K562 (cell line): ENCODE data around the gene ECE2. TPM values are rescaled to one million over a fixed set of nuclear protein-coding genes. Genes with fewer than 3 reads are reported as not detected.
A peak's percentile ranks its signal among the peaks of the same experiment; 100 is the strongest.

Experiments used
- ATAC-seq: fragments of 200-7000 bp; cut with Tn5 transposase; 3 replicates; pipeline ENCODE4 v1.9.1; 2020; ENCODE audit warnings: moderate library complexity
- BruUV-seq: library from RNA; stranded (reverse); fragments of 400-500 nt; replicated peaks from 2 replicates; lab custom pipeline; 2021; lab: Mats Ljungman, UMichigan
- CTCF ChIA-PET: fragments of 300-600 bp; formaldehyde crosslinking; extraction: SDS; loops from one replicate; lab custom pipeline; 2021; ENCODE audit warnings: low intra/inter-chr PET ratio; lab: Yijun Ruan, JAX
- POLR2A ChIA-PET: fragments of 300-600, 350-650 bp; sonication (Branson Sonifier 250); formaldehyde crosslinking; extraction: SDS; loops from one replicate; lab custom pipeline; 2021; ENCODE audit warnings: antibody characterized with exemption, inconsistent platforms; lab: Yijun Ruan, JAX
- DNase-seq, 4 experiments: peaks; one replicate each; pipeline versions ENCODE4 v3.0.0 to v3.0.0-alpha.2; 2011 to 2018; ENCODE audit warnings: low spot score in 3 of 4, mixed read lengths in 3 of 4; ENCODE audit errors: extremely low read depth in 1 of 4
- FAIRE-seq: peaks from 2 replicates; lab custom pipeline; 2011; peaks lifted over from hg19 to GRCh38; lab: Jason Lieb, UNC
- H2AFZ ChIP-seq: 2 replicates; pipeline ENCODE4 v1.6.0; 2011; ENCODE audit warnings: low read depth, low read length, control low read depth, inconsistent platforms
- H3K27ac ChIP-seq: fragments of 200-600 bp; 3 replicates; pipeline ENCODE4 v1.8.0; 2011; ENCODE audit warnings: low read depth, mild to moderate bottlenecking, control low read depth, inconsistent platforms, low read length, moderate library complexity, mixed read lengths; ENCODE audit errors: extremely low read depth
- H3K27me3 ChIP-seq, 2 experiments: fragments of 300-600 bp in 1 of 2; 2 replicates in 1 of 2; 3 replicates in 1 of 2; pipeline versions ENCODE4 v1.6.0 to v1.8.0; 2011; ENCODE audit warnings: inconsistent platforms in 2 of 2, low read length in 2 of 2, mild to moderate bottlenecking in 1 of 2, mixed read lengths in 1 of 2, moderate library complexity in 1 of 2; ENCODE audit not compliant: control insufficient read depth in 2 of 2, insufficient read depth in 2 of 2
- H3K36me3 ChIP-seq: fragments of 300-600 bp; 3 replicates; pipeline ENCODE4 v1.8.0; 2011; ENCODE audit warnings: mild to moderate bottlenecking, low read length, inconsistent platforms; ENCODE audit not compliant: control insufficient read depth, insufficient read depth
- H3K4me1 ChIP-seq, 2 experiments: fragments of 200-600 bp in 1 of 2; replicated peaks in 1 of 2; 2 replicates in 1 of 2; 3 replicates in 1 of 2; pipeline versions ENCODE4 v1.5.1 to v1.8.0; 2011; ENCODE audit warnings: inconsistent platforms in 2 of 2, low read length in 2 of 2, mild to moderate bottlenecking in 1 of 2, mixed read lengths in 1 of 2, moderate library complexity in 1 of 2; ENCODE audit not compliant: control insufficient read depth in 2 of 2, insufficient read depth in 2 of 2
- H3K4me2 ChIP-seq: 2 replicates; pipeline ENCODE4 v1.6.1; 2011; ENCODE audit warnings: low read length, control low read depth, inconsistent platforms, mixed read lengths; ENCODE audit not compliant: insufficient read depth
- H3K4me3 ChIP-seq: fragments of 200-600 bp; sonication (generic), shearing (Covaris generic); 2 replicates; pipeline ENCODE4 v1.5.1; 2016; ENCODE audit warnings: control low read depth, inconsistent platforms
- H3K79me2 ChIP-seq: fragments of 200-600 bp; 3 replicates; pipeline ENCODE4 v1.8.0; 2011; ENCODE audit warnings: low read length, inconsistent platforms; ENCODE audit not compliant: control insufficient read depth, insufficient read depth
- H3K9ac ChIP-seq, 2 experiments: 2 replicates each; pipeline versions ENCODE4 v1.6.0 to v1.6.1; 2011; ENCODE audit warnings: low read depth in 2 of 2, low read length in 2 of 2, control low read depth in 1 of 2, inconsistent platforms in 1 of 2, mild to moderate bottlenecking in 1 of 2, mixed read lengths in 1 of 2; ENCODE audit not compliant: insufficient read depth in 1 of 2
- H3K9me1 ChIP-seq: one replicate; pipeline ENCODE4 v1.6.0; 2011; ENCODE audit warnings: inconsistent platforms, mild to moderate bottlenecking, low read length, moderate library complexity; ENCODE audit not compliant: control insufficient read depth, insufficient read depth
- H3K9me3 ChIP-seq: replicated peaks from 2 replicates; pipeline ENCODE4 v1.5.1; 2011; ENCODE audit warnings: low read depth, low read length, inconsistent platforms; ENCODE audit not compliant: control insufficient read depth, insufficient read depth
- H4K20me1 ChIP-seq: replicated peaks from 2 replicates; pipeline ENCODE4 v1.6.1; 2011; ENCODE audit warnings: low read length, inconsistent platforms, mixed read lengths; ENCODE audit not compliant: control insufficient read depth, insufficient read depth
- ATF2 ChIP-seq: sonication (generic); formaldehyde crosslinking; IDR thresholded peaks from 2 replicates; pipeline ENCODE4 v1.8.1; 2022; ENCODE audit warnings: missing genetic modification reagents
- GTF2E2 ChIP-seq: fragments of 200-800 bp; sonication (Bioruptor generic); IDR thresholded peaks from 2 replicates; pipeline ENCODE4 v1.6.1; 2016; ENCODE audit warnings: missing genetic modification characterization, missing compliant biosample characterization
- HDAC6 ChIP-seq: IDR thresholded peaks from 2 replicates; pipeline ENCODE4 v1.6.1; 2012; ENCODE audit warnings: low read depth, mild to moderate bottlenecking, control low read depth, inconsistent platforms, low read length, moderate library complexity
- KLF13 ChIP-seq: fragments of 450-650 bp; IDR thresholded peaks from 2 replicates; pipeline ENCODE4 v1.6.1; 2016; ENCODE audit warnings: missing genetic modification characterization, low read depth, mild to moderate bottlenecking, missing compliant biosample characterization, moderate library complexity, borderline replicate concordance
- KLF16 ChIP-seq: IDR thresholded peaks from 2 replicates; pipeline ENCODE4 v1.6.1; 2016; ENCODE audit warnings: antibody characterized with exemption
- MAZ ChIP-seq, 2 experiments: fragments of 450-650 bp in 1 of 2; sonication (generic) in 1 of 2; formaldehyde crosslinking; IDR thresholded peaks in 1 of 2; conservative IDR thresholded peaks in 1 of 2; 2 replicates each; pipeline versions ENCODE4 v1.4.0 to v1.5.0; 2020; ENCODE audit warnings: mild to moderate bottlenecking in 1 of 2, missing genetic modification reagents in 1 of 2
- NR3C1 ChIP-seq: sonication (generic); formaldehyde crosslinking; IDR thresholded peaks from 2 replicates; pipeline ENCODE4 v1.8.1; 2022; ENCODE audit warnings: missing genetic modification reagents
- RBM22 ChIP-seq: fragments of 200-400 bp; formaldehyde crosslinking; IDR thresholded peaks from 2 replicates; pipeline ENCODE4 v1.6.1; 2018; ENCODE audit warnings: low read length, low read depth; ENCODE audit not compliant: poor library complexity, severe bottlenecking
- SNRNP70 ChIP-seq: fragments of 200-400 bp; formaldehyde crosslinking; optimal IDR thresholded peaks from 2 replicates; pipeline ENCODE3; 2017; ENCODE audit warnings: low read depth, low read length
- TFAP4 ChIP-seq: sonication (generic); formaldehyde crosslinking; IDR thresholded peaks from 2 replicates; pipeline ENCODE4 v1.8.0; 2022; ENCODE audit warnings: missing genetic modification reagents, mild to moderate bottlenecking, moderate library complexity, borderline replicate concordance
- ZNF197 ChIP-seq: fragments of 200-800 bp; sonication (Bioruptor generic); IDR thresholded peaks from 2 replicates; pipeline ENCODE4 v1.6.1; 2016; ENCODE audit warnings: low read depth, missing genetic modification characterization, missing compliant biosample characterization
- ZNF212 ChIP-seq: fragments of 450-650 bp; formaldehyde crosslinking; IDR thresholded peaks from 2 replicates; pipeline ENCODE4 v1.4.0; 2020; ENCODE audit warnings: mild to moderate bottlenecking
- ZNF444 ChIP-seq: fragments of 250-450 bp; sonication (Bioruptor Pico); IDR thresholded peaks from 2 replicates; pipeline ENCODE4 v1.4.0; 2020; ENCODE audit warnings: mild to moderate bottlenecking, moderate library complexity
- ZNF592 ChIP-seq: fragments of 450-650 bp; IDR thresholded peaks from 2 replicates; pipeline ENCODE4 v1.6.1; 2017; ENCODE audit warnings: antibody characterized with exemption, mild to moderate bottlenecking
- WGBS: fragments of 100-300 bp; shearing (Covaris generic); methylation state at CpG from one replicate; pipeline ENCODE4 v1.1.6; 2016; ENCODE audit warnings: low coverage, mixed read lengths; ENCODE audit not compliant: insufficient coverage; ENCODE audit errors: missing lambda C conversion rate; 5-methylcytosine and 5-hydroxymethylcytosine counted together
- in situ Hi-C: fragments of 300-500 bp; cut with MboI; formaldehyde crosslinking; loops from 4 replicates; pipeline ENCODE4 v1.15.0; 2018; ENCODE audit warnings: inconsistent platforms, mixed read lengths
- intact Hi-C: fragments of 100-400 bp; cut with micrococcal nuclease; formaldehyde crosslinking; loops from 2 replicates; pipeline ENCODE4 v1.14.2; 2022
- polyA plus RNA-seq, 8 experiments: library from polyadenylated mRNA; depleted of rRNA in 4 of 8; stranded (reverse) in 5 of 8; unstranded in 3 of 8; fragments of >200 nt; fragmentation: Nextera tagmentation in 2 of 8; fragmentation: Illumina TruSeq in 1 of 8; extraction: Ambion mirVana in 2 of 8; extraction: Trizol in 1 of 8; gene quantifications; 2 replicates each; pipeline versions ENCODE4 v1.2.1 to v1.2.3, GENCODE V29; 2011 to 2014; ENCODE audit warnings: inconsistent platforms in 1 of 8, missing spikeins in 1 of 8
- total RNA-seq, 7 experiments: library from RNA; depleted of rRNA in 6 of 7; stranded (reverse); fragments of >200 nt in 6 of 7; fragmentation: Illumina TruSeq in 2 of 7; extraction: Trizol in 2 of 7; gene quantifications; 2 replicates each; pipeline versions ENCODE4 v1.2.1 to v1.2.3, GENCODE V29; 2011 to 2021; ENCODE audit warnings: low replicate concordance in 1 of 7

The ECE2 gene
- total and polyA plus RNA-seq, 9 of the 15 experiments (the other 6 are each of a cell fraction or from before 2014, with no cell fraction given), result not detected

- no peaks in the 10 kb centered on the region for H3K9me3 ChIP-seq
- ChIA-PET POLR2A (interaction anchor here (0.6 to 1.1 kb wide), 3 partner anchors 8 to 23 kb away, joined by 3 to 4 read pairs (median 4); no protein-coding TSS in a partner anchor), CTCF (interaction anchor here (0.6 to 2.0 kb wide), 4 partner anchors 9 to 355 kb away, joined by 3 to 9 read pairs (median 6); no protein-coding TSS in a partner anchor)
- peaks cover 3 to 9% of the 10 kb centered on the region in 2 experiments; a peak in 3 of 5 replicates for H3K4me1 ChIP-seq
- H3K4me3 ChIP-seq, result peak overlapping the region; percentile 96
- H4K20me1 ChIP-seq, result peaks cover 7% of the 10 kb centered on the region; the same call in 1 of the 2 replicates
- in situ Hi-C loops, result no loop called here
- FAIRE-seq (peak; percentile 98), ATAC-seq (peak; percentile 86), DNase-seq (peak; percentile 72 to 97 (median 82))
- peak overlapping the region; percentile 95 for H3K27ac ChIP-seq
- H3K9me1 ChIP-seq, result no peaks in the 10 kb centered on the region
- WGBS, result 14% methylated on average over 20 of the region's 20 CpGs
- intact Hi-C loops, result loop anchor here (2.0 kb wide), 2 partner anchors 35 to 355 kb away; no protein-coding TSS in a partner anchor
- no TSS peak for BruUV-seq
- peaks cover 33% of the 10 kb centered on the region for H3K79me2 ChIP-seq
- peak overlapping the region; percentile 96 to 97 for H3K9ac ChIP-seq
- H3K27me3 ChIP-seq, result no peaks in the 10 kb centered on the region
- H2AFZ ChIP-seq, result peak overlapping the region; percentile 86
- peak overlapping the region; percentile 99 for H3K4me2 ChIP-seq
- H3K36me3 ChIP-seq, result peaks cover 10% of the 10 kb centered on the region
- TF ChIP-seq GTF2E2 (tag), result no peak
- peak in 1 of 2 experiments; percentile 74; a peak in 3 of 4 replicates for TF ChIP-seq MAZ (CRISPR knock-in tag; conservative IDR thresholded peaks at IDR 0.05 in 1 of 2, IDR thresholded peaks at IDR 0.05 in 1 of 2)
- no peak for TF ChIP-seq ZNF444
- no peak for TF ChIP-seq KLF13 (tag)
- TF ChIP-seq ZNF592, result no peak
- TF ChIP-seq ATF2 (CRISPR knock-in tag), result no peak
- no peak for TF ChIP-seq HDAC6
- TF ChIP-seq KLF16, result 0 out of 2 replicates have a peak, but pooled peaks have one; percentile 33
- 0 out of 2 replicates have a peak, but pooled peaks have one; percentile 16 for TF ChIP-seq ZNF212 (CRISPR knock-in tag)
- TF ChIP-seq NR3C1 (CRISPR knock-in tag), result no peak
- TF ChIP-seq SNRNP70, result no peak
- TF ChIP-seq RBM22, result no peak
- TF ChIP-seq ZNF197 (CRISPR knock-in tag), result no peak
- no peak for TF ChIP-seq TFAP4 (CRISPR knock-in tag)
Measured at GRCh38 chr3:184250167-184250828, 25.5 kb upstream of the ECE2 start.
